Hepatocyte (in vitro differentiated cells): ENCODE results near the gene UHRF1. TPM values are rescaled to one million over a fixed set of nuclear protein-coding genes. Genes with fewer than 3 reads are reported as not detected.
"Not testable (repeated sequence)": the region's sequence is repeated elsewhere in the genome, so short reads cannot be mapped to it uniquely, and the experiment has no call there.

Source experiments
- DNase-seq: peaks from one replicate; pipeline ENCODE4 v3.0.0-alpha.2; 2016; ENCODE audit warnings: low spot score
- H2AFZ ChIP-seq: fragments of 200-600 bp; sonication (generic); 2 replicates; pipeline ENCODE4 v1.6.0; 2016; ENCODE audit warnings: antibody characterized with exemption, mild to moderate bottlenecking
- H3K27ac ChIP-seq: fragments of 200-600 bp; sonication (generic); 2 replicates; pipeline ENCODE4 v1.5.1; 2016; ENCODE audit warnings: mild to moderate bottlenecking
- H3K27me3 ChIP-seq: fragments of 200-600 bp; sonication (generic); 2 replicates; pipeline ENCODE4 v1.6.1; 2016
- H3K36me3 ChIP-seq: fragments of 200-600 bp; sonication (generic); replicated peaks from 2 replicates; pipeline ENCODE4 v1.5.1; 2016; ENCODE audit warnings: low read depth; ENCODE audit not compliant: insufficient read depth
- H3K4me1 ChIP-seq: fragments of 200-600 bp; sonication (generic); 2 replicates; pipeline ENCODE4 v1.5.1; 2016; ENCODE audit warnings: mild to moderate bottlenecking, moderate library complexity; ENCODE audit not compliant: insufficient read depth
- H3K4me2 ChIP-seq: fragments of 200-600 bp; sonication (generic); 2 replicates; pipeline ENCODE4 v1.6.0; 2016
- H3K4me3 ChIP-seq: fragments of 200-600 bp; sonication (generic); 2 replicates; pipeline ENCODE4 v1.5.1; 2016; ENCODE audit warnings: mild to moderate bottlenecking
- H3K79me2 ChIP-seq: fragments of 200-600 bp; sonication (generic); 2 replicates; pipeline ENCODE4 v1.6.0; 2017; ENCODE audit warnings: mild to moderate bottlenecking
- H3K9me2 ChIP-seq: fragments of 200-600 bp; sonication (generic); replicated peaks from 2 replicates; pipeline ENCODE4 v1.6.0; 2017; ENCODE audit warnings: mild to moderate bottlenecking; ENCODE audit not compliant: insufficient read depth
- H3K9me3 ChIP-seq: fragments of 200-600 bp; sonication (generic); 2 replicates; pipeline ENCODE4 v1.5.1; 2016; ENCODE audit warnings: low read depth, mild to moderate bottlenecking
- H4K20me1 ChIP-seq: fragments of 200-600 bp; sonication (generic); 2 replicates; pipeline ENCODE4 v1.6.0; 2016; ENCODE audit warnings: mild to moderate bottlenecking; ENCODE audit not compliant: insufficient read depth, poor library complexity, severe bottlenecking
- CTCF ChIP-seq: fragments of 200-600 bp; sonication (generic); IDR thresholded peaks from 2 replicates; pipeline ENCODE4 v1.5.1; 2016; ENCODE audit warnings: antibody characterized with exemption, mild to moderate bottlenecking; ENCODE audit not compliant: poor library complexity
- EZH2 ChIP-seq: fragments of 200-600 bp; sonication (generic); IDR thresholded peaks from 2 replicates; pipeline ENCODE4 v1.6.1; 2016; ENCODE audit warnings: antibody characterized with exemption, mild to moderate bottlenecking, borderline replicate concordance
- EZH2phosphoT487 ChIP-seq: fragments of 200-600 bp; sonication (generic); IDR thresholded peaks from one replicate; pipeline ENCODE4 v1.6.1; 2018; ENCODE audit warnings: antibody characterized with exemption, mild to moderate bottlenecking, low read depth, moderate library complexity; ENCODE audit not compliant: unreplicated experiment, severe bottlenecking
- WGBS: methylation state at CpG from one replicate; pipeline ENCODE4 v1.1.6; 2016; ENCODE audit warnings: low lambda C conversion rate; ENCODE audit errors: missing lambda C conversion rate; 5-methylcytosine and 5-hydroxymethylcytosine counted together
- polyA plus RNA-seq: library from polyadenylated mRNA; unstranded; fragments of >200 nt; fragmentation: Nextera tagmentation; extraction: Ambion mirVana; gene quantifications from 2 replicates; pipeline ENCODE4 v1.2.1, GENCODE V29; 2016
- total RNA-seq: library from RNA; depleted of rRNA; stranded (reverse); fragments of >200 nt; gene quantifications from 2 replicates; pipeline ENCODE4 v1.2.3, GENCODE V29; 2014

UHRF1 gene
- total and polyA plus RNA-seq, 2 experiments from 2014 or later, result 9.9 to 11.5 TPM

GRCh38 chr19:4889034-4889815 lies 20.1 kb upstream of the UHRF1 start:
- no peaks in the 10 kb centered on the region for H3K9me3 ChIP-seq
- DNase-seq, result no peak
- WGBS, result 94% methylated on average over 14 of the region's 14 CpGs
- no peaks in the 10 kb centered on the region for H3K79me2 ChIP-seq
- H4K20me1 ChIP-seq, result no peaks in the 10 kb centered on the region
- no peaks in the 10 kb centered on the region for H3K36me3 ChIP-seq
- H2AFZ ChIP-seq, result no peak overlapping the region
- no peak overlapping the region for H3K4me2 ChIP-seq
- no peak overlapping the region for H3K27ac ChIP-seq
- H3K9me2 ChIP-seq, result no peaks in the 10 kb centered on the region
- no peaks in the 10 kb centered on the region for H3K27me3 ChIP-seq
- H3K4me1 ChIP-seq, result no peaks in the 10 kb centered on the region
- no peak for TF ChIP-seq EZH2phosphoT487
- no peak for TF ChIP-seq EZH2
- TF ChIP-seq CTCF, result no peak
- H3K4me3 ChIP-seq, result no peak overlapping the region

GRCh38 chr19:4891066-4891465 lies 18.2 kb upstream of the UHRF1 start:
- H2AFZ ChIP-seq, result no peak overlapping the region
- H3K27me3 ChIP-seq, result no peaks in the 10 kb centered on the region
- no peak for DNase-seq
- 93% methylated on average over 22 of the region's 22 CpGs for WGBS
- H3K27ac ChIP-seq, result no peak overlapping the region
- no peaks in the 10 kb centered on the region for H3K9me3 ChIP-seq
- H3K4me3 ChIP-seq, result no peak overlapping the region
- H3K9me2 ChIP-seq, result no peaks in the 10 kb centered on the region
- no peaks in the 10 kb centered on the region for H3K79me2 ChIP-seq
- H3K4me2 ChIP-seq, result no peak overlapping the region
- no peaks in the 10 kb centered on the region for H4K20me1 ChIP-seq
- H3K4me1 ChIP-seq, result no peaks in the 10 kb centered on the region
- H3K36me3 ChIP-seq, result no peaks in the 10 kb centered on the region
- TF ChIP-seq EZH2, result no peak
- TF ChIP-seq EZH2phosphoT487, result no peak
- TF ChIP-seq CTCF, result no peak

- not testable (repeated sequence) for H3K4me2 ChIP-seq, H3K9me2 ChIP-seq, H2AFZ ChIP-seq, H3K4me1 ChIP-seq, H3K36me3 ChIP-seq, DNase-seq, H3K27ac ChIP-seq, H4K20me1 ChIP-seq, H3K4me3 ChIP-seq, H3K27me3 ChIP-seq, H3K79me2 ChIP-seq, H3K9me3 ChIP-seq
- WGBS, result 97% methylated on average over 11 of the region's 11 CpGs
Measured at GRCh38 chr19:4892962-4893361, 16.3 kb upstream of the UHRF1 start.

- Histone ChIP-seq H3K4me3 (no peak overlapping the region), H3K4me2 (no peak overlapping the region), H2AFZ (no peak overlapping the region), H3K79me2 (no peaks in the 10 kb centered on the region), H3K36me3 (no peaks in the 10 kb centered on the region), H3K9me3 (no peaks in the 10 kb centered on the region), H3K9me2 (no peaks in the 10 kb centered on the region), H3K27ac (no peak overlapping the region), H4K20me1 (no peaks in the 10 kb centered on the region), H3K4me1 (no peaks in the 10 kb centered on the region), H3K27me3 (no peaks in the 10 kb centered on the region)
- 64% methylated on average over 3 of the region's 3 CpGs for WGBS
- no peak for DNase-seq
- no peak for TF ChIP-seq EZH2phosphoT487
Measured at GRCh38 chr19:4896372-4896771, 12.9 kb upstream of the UHRF1 start.
